Keratinocyte (primary cell): ENCODE measurements around the gene MALRD1. TPM values are rescaled to one million over a fixed set of nuclear protein-coding genes. Genes with fewer than 3 reads are reported as not detected.

Source experiments
- DNase-seq: peaks from one replicate; pipeline ENCODE4 v3.0.0-alpha.2; 2011; ENCODE audit warnings: low read depth, missing footprints, low spot score
- FAIRE-seq: peaks from 2 replicates; lab custom pipeline; 2011; peaks lifted over from hg19 to GRCh38; lab: Jason Lieb, UNC
- H2AFZ ChIP-seq: 2 replicates; pipeline ENCODE4 v1.6.0; 2012; ENCODE audit warnings: low read length, control low read depth, inconsistent platforms; ENCODE audit not compliant: control insufficient read depth
- H3K27ac ChIP-seq: 2 replicates; pipeline ENCODE4 v1.5.1; 2011; ENCODE audit warnings: low read length; ENCODE audit not compliant: control insufficient read depth, insufficient read depth
- H3K27me3 ChIP-seq: 3 replicates; pipeline ENCODE4 v1.6.0; 2011; ENCODE audit warnings: low read length; ENCODE audit not compliant: control insufficient read depth, insufficient read depth; ENCODE audit errors: extremely low read depth
- H3K36me3 ChIP-seq, 2 experiments: 2 replicates in 1 of 2; 3 replicates in 1 of 2; pipeline ENCODE4 v1.5.1; 2011; ENCODE audit warnings: low read length in 2 of 2, mild to moderate bottlenecking in 1 of 2; ENCODE audit not compliant: control insufficient read depth in 2 of 2, insufficient read depth in 2 of 2; ENCODE audit errors: extremely low read depth in 1 of 2
- H3K4me1 ChIP-seq: 3 replicates; pipeline ENCODE4 v1.5.1; 2011; ENCODE audit warnings: low read length; ENCODE audit not compliant: control insufficient read depth, insufficient read depth; ENCODE audit errors: extremely low read depth
- H3K4me2 ChIP-seq: 3 replicates; pipeline ENCODE4 v1.6.0; 2011; ENCODE audit warnings: low read depth, low read length; ENCODE audit not compliant: control insufficient read depth, insufficient read depth; ENCODE audit errors: extremely low read depth
- H3K4me3 ChIP-seq, 3 experiments: fragments of 200-600 bp in 1 of 3; sonication (generic) in 1 of 3; 2 replicates in 2 of 3; 3 replicates in 1 of 3; pipeline ENCODE4 v1.5.1; 2011 to 2016; ENCODE audit warnings: low read length in 3 of 3, mild to moderate bottlenecking in 3 of 3, control low read depth in 2 of 3, inconsistent platforms in 1 of 3, low read depth in 1 of 3, mixed read lengths in 1 of 3, mixed run types in 1 of 3, moderate library complexity in 1 of 3; ENCODE audit not compliant: control insufficient read depth in 2 of 3, insufficient read depth in 2 of 3; ENCODE audit errors: extremely low read depth in 1 of 3
- H3K79me2 ChIP-seq: 2 replicates; pipeline ENCODE4 v1.6.0; 2012; ENCODE audit warnings: low read length; ENCODE audit not compliant: control insufficient read depth, insufficient read depth
- H3K9ac ChIP-seq: 3 replicates; pipeline ENCODE4 v1.6.0; 2011; ENCODE audit warnings: low read length; ENCODE audit not compliant: control insufficient read depth, insufficient read depth; ENCODE audit errors: extremely low read depth
- H3K9me1 ChIP-seq: 3 replicates; pipeline ENCODE4 v1.6.0; 2011; ENCODE audit warnings: low read length; ENCODE audit not compliant: control insufficient read depth, insufficient read depth; ENCODE audit errors: extremely low read depth
- H3K9me3 ChIP-seq: 2 replicates; pipeline ENCODE4 v1.5.1; 2012; ENCODE audit warnings: low read depth, low read length; ENCODE audit not compliant: control insufficient read depth
- H4K20me1 ChIP-seq: 3 replicates; pipeline ENCODE4 v1.6.0; 2011; ENCODE audit warnings: low read length; ENCODE audit not compliant: control insufficient read depth, insufficient read depth; ENCODE audit errors: extremely low read depth
- CTCF ChIP-seq, 3 experiments: IDR thresholded peaks in 1 of 3; conservative IDR thresholded peaks in 1 of 3; optimal IDR thresholded peaks in 1 of 3; 2 replicates in 2 of 3; 3 replicates in 1 of 3; pipeline versions ENCODE3 to v1.5.1; 2011; ENCODE audit warnings: low read length in 3 of 3, mild to moderate bottlenecking in 3 of 3, moderate library complexity in 2 of 3, control low read depth in 1 of 3, inconsistent platforms in 1 of 3; ENCODE audit not compliant: insufficient read depth in 2 of 3; ENCODE audit errors: extremely low read depth in 1 of 3
- EZH2 ChIP-seq: IDR thresholded peaks from one replicate; pipeline ENCODE4 v1.6.1; 2012; ENCODE audit warnings: inconsistent platforms, mild to moderate bottlenecking, low read length, moderate library complexity
- dilution Hi-C: fragments of 300-500 bp; cut with MboI; formaldehyde crosslinking; loops from one replicate; pipeline ENCODE4 v1.7.0; 2020; ENCODE audit warnings: low sequenced_read_pairs; ENCODE audit not compliant: extremely low pct_ligation_motif_present
- polyA plus RNA-seq, 5 experiments: library from polyadenylated mRNA; depleted of rRNA in 3 of 5; stranded (reverse) in 3 of 5; stranded (forward) in 1 of 5; unstranded in 1 of 5; fragments of >200 nt; gene quantifications; 1 replicate in 1 of 5; 2 replicates in 3 of 5; 3 replicates in 1 of 5; pipeline versions ENCODE4 v1.2.1 to v1.2.3, GENCODE V29; 2011 to 2012; ENCODE audit warnings: missing spikeins in 2 of 5, low read depth in 1 of 5, low replicate concordance in 1 of 5

Gene MALRD1
- polyA plus RNA-seq, 1 donor (not counting 4 experiments of a cell fraction or from before 2014, with no cell fraction given): not detected

- no peak overlapping the region for H3K4me2 ChIP-seq
- H3K9me3 ChIP-seq: no peaks in the 10 kb centered on the region
- H3K9me1 ChIP-seq: no peaks in the 10 kb centered on the region
- no peak for FAIRE-seq
- DNase-seq: no peak
- no peak overlapping the region for H3K4me3 ChIP-seq
- H3K9ac ChIP-seq: no peak overlapping the region
- H4K20me1 ChIP-seq: no peaks in the 10 kb centered on the region
- H3K27ac ChIP-seq: no peak overlapping the region
- no peaks in the 10 kb centered on the region for H3K27me3 ChIP-seq
- H3K4me1 ChIP-seq: no peaks in the 10 kb centered on the region
- no peaks in the 10 kb centered on the region for H3K79me2 ChIP-seq
- H2AFZ ChIP-seq: no peak overlapping the region
- H3K36me3 ChIP-seq: no peaks in the 10 kb centered on the region
- dilution Hi-C loops: no loop called here
- TF ChIP-seq CTCF (optimal IDR thresholded peaks at IDR 0.05 in 1 of 3, IDR thresholded peaks at IDR 0.05 in 1 of 3, conservative IDR thresholded peaks at IDR 0.05 in 1 of 3; ENCODE audit: extremely low read depth in 1 of 3, insufficient read depth in 2 of 3, low read length in 3 of 3) (no peak), EZH2 (no peak)
Measured at GRCh38 chr10:19169684-19170083, 121.1 kb downstream of the MALRD1 start.

- no peaks in the 10 kb centered on the region for H3K4me1 ChIP-seq
- H2AFZ ChIP-seq: no peak overlapping the region
- H3K79me2 ChIP-seq: no peaks in the 10 kb centered on the region
- dilution Hi-C loops: no loop called here
- H3K9me1 ChIP-seq: no peaks in the 10 kb centered on the region
- DNase-seq: no peak
- no peak overlapping the region for H3K27ac ChIP-seq
- H3K4me2 ChIP-seq: no peak overlapping the region
- no peak for TF ChIP-seq EZH2
- no peak for TF ChIP-seq CTCF (optimal IDR thresholded peaks at IDR 0.05 in 1 of 3, IDR thresholded peaks at IDR 0.05 in 1 of 3, conservative IDR thresholded peaks at IDR 0.05 in 1 of 3; ENCODE audit: extremely low read depth in 1 of 3, insufficient read depth in 2 of 3, low read length in 3 of 3)
- no peak overlapping the region for H3K4me3 ChIP-seq
- no peak for FAIRE-seq
- no peaks in the 10 kb centered on the region for H3K36me3 ChIP-seq
- no peak overlapping the region for H3K9ac ChIP-seq
- no peaks in the 10 kb centered on the region for H3K9me3 ChIP-seq
- no peaks in the 10 kb centered on the region for H4K20me1 ChIP-seq
- no peaks in the 10 kb centered on the region for H3K27me3 ChIP-seq
Measured at GRCh38 chr10:19178675-19179074, 130.1 kb downstream of the MALRD1 start.
